ENCODE results near the gene NENF. TPM values are rescaled to one million over a fixed set of nuclear protein-coding genes. Genes with fewer than 3 reads are reported as not detected.

The NENF gene
- total RNA-seq, 4 donors from 2014 or later, result 52.3 to 99.5 (median 89.8) TPM

DNA sequence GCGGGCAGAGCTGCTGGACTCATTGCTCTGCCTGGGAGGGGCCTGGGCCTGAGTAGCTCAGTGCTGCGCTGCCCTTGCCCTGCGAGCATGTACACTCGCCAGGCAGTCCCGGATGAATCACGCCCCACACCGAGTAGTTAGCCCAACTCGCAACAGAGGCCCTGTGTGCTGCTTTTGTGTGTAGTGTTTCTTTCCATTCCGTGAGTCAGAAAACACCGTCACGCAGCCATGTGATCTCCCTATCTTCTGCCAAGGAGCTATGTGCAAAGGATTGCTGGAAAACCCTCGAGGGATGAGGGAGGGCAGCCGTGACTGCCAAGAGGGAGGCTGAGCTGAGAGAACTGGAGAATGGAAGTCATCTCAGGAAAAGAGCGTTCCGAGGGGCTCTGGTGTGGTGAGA is 37.3 kb downstream of the NENF start:
- TF ChIP-seq, protein P1, sequence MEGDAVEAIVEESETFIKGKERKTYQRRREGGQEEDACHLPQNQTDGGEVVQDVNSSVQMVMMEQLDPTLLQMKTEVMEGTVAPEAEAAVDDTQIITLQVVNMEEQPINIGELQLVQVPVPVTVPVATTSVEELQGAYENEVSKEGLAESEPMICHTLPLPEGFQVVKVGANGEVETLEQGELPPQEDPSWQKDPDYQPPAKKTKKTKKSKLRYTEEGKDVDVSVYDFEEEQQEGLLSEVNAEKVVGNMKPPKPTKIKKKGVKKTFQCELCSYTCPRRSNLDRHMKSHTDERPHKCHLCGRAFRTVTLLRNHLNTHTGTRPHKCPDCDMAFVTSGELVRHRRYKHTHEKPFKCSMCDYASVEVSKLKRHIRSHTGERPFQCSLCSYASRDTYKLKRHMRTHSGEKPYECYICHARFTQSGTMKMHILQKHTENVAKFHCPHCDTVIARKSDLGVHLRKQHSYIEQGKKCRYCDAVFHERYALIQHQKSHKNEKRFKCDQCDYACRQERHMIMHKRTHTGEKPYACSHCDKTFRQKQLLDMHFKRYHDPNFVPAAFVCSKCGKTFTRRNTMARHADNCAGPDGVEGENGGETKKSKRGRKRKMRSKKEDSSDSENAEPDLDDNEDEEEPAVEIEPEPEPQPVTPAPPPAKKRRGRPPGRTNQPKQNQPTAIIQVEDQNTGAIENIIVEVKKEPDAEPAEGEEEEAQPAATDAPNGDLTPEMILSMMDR (IDR thresholded peaks at IDR 0.05; ENCODE audit: low read depth), result no peak

DNA sequence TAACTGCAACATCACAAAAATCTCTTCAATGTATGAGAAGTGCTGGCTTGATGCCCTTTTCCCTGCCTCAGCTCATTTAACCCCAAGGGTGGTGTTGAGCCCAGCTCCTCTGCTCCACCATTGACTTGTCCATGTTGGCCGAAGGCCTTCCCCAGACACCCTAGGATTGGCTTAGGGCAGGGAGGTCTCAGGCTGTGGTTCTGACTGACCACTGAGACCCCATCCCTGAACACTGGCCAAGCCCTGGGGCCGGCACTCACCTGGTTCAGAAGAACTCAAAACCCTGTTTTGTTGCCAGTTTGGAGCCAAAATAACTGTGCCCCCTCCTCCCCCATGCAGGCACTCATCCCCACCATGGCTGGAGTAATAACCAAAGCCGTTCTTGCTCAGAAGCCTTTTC is 38.6 kb downstream of the NENF start:
- TF ChIP-seq, protein P1 (IDR thresholded peaks at IDR 0.05; ENCODE audit: low read depth), result no peak

DNA sequence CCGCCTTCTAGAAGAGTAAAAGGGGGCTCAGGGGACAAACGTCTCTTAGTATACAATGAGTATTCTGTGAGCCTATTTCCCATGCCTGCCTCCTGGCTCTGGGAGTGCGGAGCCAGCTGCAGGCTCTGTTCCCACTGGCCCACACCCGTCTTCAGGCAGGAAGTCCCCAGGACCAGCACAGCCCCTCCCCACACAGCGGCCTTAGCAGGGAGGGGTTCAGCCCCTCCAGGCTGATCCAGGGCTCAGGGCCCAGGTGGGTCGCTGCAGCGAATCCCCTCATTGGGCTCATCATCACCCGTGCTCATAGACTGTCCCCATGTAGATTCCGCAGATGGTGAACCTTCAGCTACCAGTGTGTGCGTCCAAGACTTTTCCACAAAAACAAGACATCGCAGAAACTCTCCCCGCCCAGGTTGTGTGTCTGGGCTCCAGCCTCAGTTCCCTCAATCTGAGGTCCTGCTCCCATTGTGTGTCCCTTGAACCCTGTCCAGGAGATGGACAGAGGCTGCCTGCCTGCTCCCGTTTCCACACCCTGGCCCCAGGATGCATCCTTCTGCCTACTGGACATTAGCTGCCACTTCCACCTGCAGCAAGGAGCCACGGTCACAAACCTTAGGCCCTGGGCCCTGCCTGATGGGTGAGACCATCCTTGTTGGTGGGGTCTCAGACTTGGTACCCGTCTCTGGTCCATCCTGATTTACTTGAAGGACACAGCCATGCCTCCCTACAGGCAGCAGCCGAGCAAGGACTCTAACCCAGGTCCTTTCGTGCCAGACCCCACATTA is 39.4 kb downstream of the NENF start:
- TF ChIP-seq, protein P1 (IDR thresholded peaks at IDR 0.05; ENCODE audit: low read depth), result no peak

DNA sequence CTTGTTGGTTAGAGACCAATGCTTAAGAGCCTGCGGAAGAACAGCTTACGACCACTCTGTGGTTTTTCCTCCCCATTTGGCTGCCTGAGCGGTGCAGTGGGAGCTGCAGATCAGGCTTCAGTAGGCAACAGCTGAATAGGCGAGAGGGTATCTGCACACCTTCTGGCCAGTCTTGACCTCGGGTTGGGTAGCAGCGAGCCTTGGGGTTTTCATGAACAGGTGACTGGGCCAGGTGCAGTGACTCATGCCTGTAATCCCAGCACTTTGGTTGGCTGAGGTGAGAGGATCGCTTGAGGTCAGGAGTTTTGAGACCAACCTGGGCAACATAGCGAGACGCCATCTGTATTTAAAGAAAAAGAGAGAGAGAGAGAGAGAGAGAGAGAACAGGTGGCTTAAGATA is 41.0 kb downstream of the NENF start:
- TF ChIP-seq, protein P1 (IDR thresholded peaks at IDR 0.05; ENCODE audit: low read depth), result no peak

DNA sequence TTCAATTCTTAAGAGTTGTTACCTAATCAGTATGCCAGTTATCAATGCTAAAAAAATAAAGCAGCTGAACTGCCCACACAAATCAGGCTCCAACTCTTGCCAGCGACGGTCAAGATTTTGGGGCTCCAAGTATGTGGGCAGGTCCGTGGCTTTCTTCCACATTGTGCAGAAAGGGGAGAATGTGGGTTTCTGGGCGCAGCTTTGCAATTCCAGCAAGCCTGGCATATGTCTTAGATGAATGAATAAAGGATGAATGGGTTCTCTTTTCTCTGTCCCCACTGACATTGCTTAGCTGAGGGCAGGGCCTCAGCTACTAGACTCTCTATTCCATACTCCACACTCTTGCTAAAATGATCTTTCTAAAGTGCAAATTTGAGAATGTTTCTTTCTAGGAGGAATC is 42.4 kb downstream of the NENF start:
- TF ChIP-seq, protein P1 (IDR thresholded peaks at IDR 0.05; ENCODE audit: low read depth), result no peak

DNA sequence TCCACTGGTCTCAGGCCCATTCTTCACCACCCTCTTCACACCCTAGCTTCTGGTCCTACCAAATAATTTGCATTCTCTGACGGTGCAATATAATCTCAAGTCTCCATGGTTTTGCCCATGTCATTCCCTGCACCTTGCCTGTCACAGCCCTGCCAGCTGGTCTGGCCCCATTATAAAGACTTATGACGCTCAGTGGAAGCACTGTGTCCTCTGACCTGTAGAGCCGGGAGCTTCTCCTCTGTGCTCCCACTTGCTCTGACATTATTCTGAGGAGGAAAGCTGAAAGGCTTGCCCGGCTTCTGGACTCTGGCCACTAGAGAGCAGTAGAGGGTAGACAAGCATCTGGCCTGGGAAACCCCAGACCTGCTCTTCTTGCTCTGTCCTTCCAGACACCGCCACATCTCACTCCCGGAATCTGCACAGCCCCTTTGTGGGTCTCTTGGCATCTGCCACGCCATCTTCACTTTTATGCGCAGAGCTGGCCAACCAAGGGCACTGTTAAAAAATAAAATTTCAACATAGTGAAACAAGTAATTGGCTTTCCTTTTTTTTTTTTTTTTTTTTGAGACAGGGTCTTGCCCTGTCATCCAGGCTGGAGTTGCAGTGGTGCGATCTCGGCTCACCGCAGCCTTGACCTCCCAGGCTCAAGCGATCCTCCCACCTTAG is 44.4 kb downstream of the NENF start:
- TF ChIP-seq, protein P1 (IDR thresholded peaks at IDR 0.05; ENCODE audit: low read depth), result no peak

DNA sequence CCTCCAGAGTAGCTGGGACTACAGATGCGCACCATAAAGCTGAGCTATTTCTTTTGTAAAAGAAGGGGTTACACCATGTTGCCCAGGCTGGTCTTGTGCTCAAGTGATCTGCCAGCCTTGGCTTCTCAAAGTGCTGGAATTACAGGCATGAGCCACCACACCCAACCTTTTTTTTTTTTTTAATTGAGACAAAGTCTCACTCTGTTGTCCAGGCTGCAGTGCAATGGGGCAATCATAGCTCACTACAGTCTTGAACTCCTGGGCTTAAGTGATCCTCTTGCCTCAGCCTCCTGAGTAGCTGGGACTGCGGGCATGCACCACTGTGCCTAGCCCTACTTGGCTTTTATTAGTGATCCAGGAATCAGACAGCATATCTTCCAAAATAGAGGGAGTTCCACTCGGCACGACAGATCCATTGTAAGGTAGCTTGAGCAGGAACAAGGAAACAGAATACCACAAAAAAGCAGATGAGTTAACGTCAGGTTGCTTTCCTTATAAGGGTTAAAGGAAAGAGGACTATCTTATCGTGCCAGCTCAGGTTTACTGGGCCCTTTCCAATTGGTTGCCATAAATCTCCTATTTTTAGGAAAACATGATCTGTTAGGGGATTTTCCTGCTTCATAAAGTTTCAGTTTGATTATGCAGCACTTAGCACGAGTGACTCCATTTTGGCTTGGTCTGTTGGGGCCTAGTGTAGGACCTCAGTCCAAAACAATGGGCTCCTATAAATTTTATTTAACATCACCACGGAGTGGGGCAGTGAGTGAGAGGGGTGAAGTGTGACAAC is 45.2 kb downstream of the NENF start:
- TF ChIP-seq, protein P1 (IDR thresholded peaks at IDR 0.05; ENCODE audit: low read depth), result no peak
